SJCRH30 (cell line): ENCODE measurements around the gene TTC13. TPM values are rescaled to one million over a fixed set of nuclear protein-coding genes. Genes with fewer than 3 reads are reported as not detected.
A peak's percentile ranks its signal among the peaks of the same experiment; 100 is the strongest.

Experiments used
- DNase-seq, 2 experiments: peaks; one replicate each; pipeline ENCODE4 v3.0.0-alpha.2; 2015 to 2020
- H3K27ac ChIP-seq: fragments of 250-450 bp; sonication (Bioruptor Pico); 2 replicates; pipeline ENCODE4 v1.5.1; 2020; ENCODE audit warnings: mild to moderate bottlenecking, moderate library complexity
- H3K27me3 ChIP-seq: fragments of 250-450 bp; sonication (Bioruptor Pico); 2 replicates; pipeline ENCODE4 v1.5.1; 2020; ENCODE audit warnings: mild to moderate bottlenecking, moderate library complexity
- H3K36me3 ChIP-seq: fragments of 250-450 bp; sonication (Bioruptor Pico); 2 replicates; pipeline ENCODE4 v1.5.1; 2020; ENCODE audit warnings: mild to moderate bottlenecking, moderate library complexity
- H3K4me1 ChIP-seq: fragments of 250-450 bp; sonication (Bioruptor Pico); 2 replicates; pipeline ENCODE4 v1.5.1; 2020; ENCODE audit warnings: mild to moderate bottlenecking, moderate library complexity
- H3K4me3 ChIP-seq: fragments of 250-450 bp; sonication (Bioruptor Pico); 2 replicates; pipeline ENCODE4 v1.5.1; 2020; ENCODE audit warnings: mild to moderate bottlenecking, moderate library complexity
- H3K9me3 ChIP-seq: fragments of 250-450 bp; sonication (Bioruptor Pico); replicated peaks from 2 replicates; pipeline ENCODE4 v1.5.1; 2020; ENCODE audit warnings: mild to moderate bottlenecking, moderate library complexity
- total RNA-seq: library from RNA; depleted of rRNA; stranded (reverse); fragments of >200 nt; shearing (Covaris generic); gene quantifications from 2 replicates; pipeline ENCODE4 v1.2.3, GENCODE V29; 2014; rRNA removed

The TTC13 gene
- total RNA-seq, 1 experiment from 2014 or later: 16.4 TPM

- peak overlapping the region; percentile 43 for H3K27ac ChIP-seq
- no peaks in the 10 kb centered on the region for H3K27me3 ChIP-seq
- H3K36me3 ChIP-seq: peaks cover 10% of the 10 kb centered on the region
- no peak overlapping the region for H3K4me3 ChIP-seq
- H3K4me1 ChIP-seq: peaks cover 4% of the 10 kb centered on the region; the same call in 1 of the 2 replicates
- peak; percentile 82 to 86 for DNase-seq
- H3K9me3 ChIP-seq: no peaks in the 10 kb centered on the region
Observed at GRCh38 chr1:230858918-230859729, 119.5 kb downstream of the TTC13 start.

GRCh38 chr1:230858236-230858820 lies 120.3 kb downstream of the TTC13 start:
- H3K4me1 ChIP-seq: peaks cover 4% of the 10 kb centered on the region; the same call in 1 of the 2 replicates

GRCh38 chr1:230857822-230858221 lies 120.8 kb downstream of the TTC13 start:
- no peak for DNase-seq
- H3K27ac ChIP-seq: no peak overlapping the region
- no peak overlapping the region for H3K4me3 ChIP-seq
- H3K27me3 ChIP-seq: no peaks in the 10 kb centered on the region
- peaks cover 17% of the 10 kb centered on the region for H3K36me3 ChIP-seq
- H3K9me3 ChIP-seq: 0 out of 2 replicates have a peak, but pooled peaks cover 5% of the 10 kb centered on the region
- peaks cover 4% of the 10 kb centered on the region; the same call in 1 of the 2 replicates for H3K4me1 ChIP-seq

More at GRCh38 chr1:230858236-230858820, 120.3 kb downstream of the TTC13 start:
- H3K27ac ChIP-seq: peak overlapping the region; percentile 43
- no peak overlapping the region for H3K4me3 ChIP-seq
- H3K36me3 ChIP-seq: peaks cover 13% of the 10 kb centered on the region
- no peak for DNase-seq
- H3K9me3 ChIP-seq: no peaks in the 10 kb centered on the region
- H3K27me3 ChIP-seq: no peaks in the 10 kb centered on the region

- Histone ChIP-seq H3K4me3 (no peak overlapping the region), H3K27ac (no peak overlapping the region), H3K9me3 (0 out of 2 replicates have a peak, but pooled peaks cover 9% of the 10 kb centered on the region), H3K27me3 (no peaks in the 10 kb centered on the region), H3K4me1 (peaks cover 4% of the 10 kb centered on the region; the same call in 1 of the 2 replicates), H3K36me3 (peaks cover 25% of the 10 kb centered on the region)
- no peak for DNase-seq
Observed at GRCh38 chr1:230857077-230857476, 121.6 kb downstream of the TTC13 start.

Other genes with a start within 250 kb of the TTC13 start
- gene CAPN9, start 231.5 kb downstream of the TTC13 start, total RNA-seq: not detected in 2 replicates
- gene C1orf198, start 110.3 kb downstream of the TTC13 start, total RNA-seq: 50.6 and 53.9 TPM in 2 replicates
- gene ARV1, start 233 bp upstream of the TTC13 start, total RNA-seq: 33.0 and 38.6 TPM in 2 replicates
- 41.8 and 49.3 TPM in 2 replicates for gene FAM89A, start 61.4 kb upstream of the TTC13 start, total RNA-seq
- gene TRIM67, start 183.2 kb upstream of the TTC13 start, total RNA-seq: not detected in 2 replicates